Subcutaneous abdominal adipose tissue (tissue), 5 donors: ENCODE results near the gene MICU1.
"Not testable (repeated sequence)": the region's sequence is repeated elsewhere in the genome, so short reads cannot be mapped to it uniquely, and the experiment has no call there.

Source experiments
- H3K27ac ChIP-seq: one replicate; pipeline ENCODE4 v1.7.0; 2013; ENCODE audit warnings: low read depth, mild to moderate bottlenecking, inconsistent platforms, low read length, moderate library complexity
- H3K27me3 ChIP-seq, 5 donors: one replicate each; pipeline ENCODE4 v1.7.0; 2013; ENCODE audit warnings: low read length in 5 of 5, inconsistent platforms in 1 of 5; ENCODE audit not compliant: control insufficient read depth in 5 of 5, insufficient read depth in 4 of 5
- H3K36me3 ChIP-seq, 5 donors: one replicate each; pipeline ENCODE4 v1.7.0; 2013; ENCODE audit warnings: low read length in 5 of 5; ENCODE audit not compliant: control insufficient read depth in 5 of 5, insufficient read depth in 5 of 5
- H3K4me1 ChIP-seq, 5 donors: one replicate each; pipeline ENCODE4 v1.7.0; 2013; ENCODE audit warnings: low read length in 5 of 5, mild to moderate bottlenecking in 3 of 5, moderate library complexity in 1 of 5; ENCODE audit not compliant: control insufficient read depth in 5 of 5, insufficient read depth in 5 of 5
- H3K4me3 ChIP-seq, 5 donors: one replicate each; pipeline ENCODE4 v1.7.0; 2013; ENCODE audit warnings: low read length in 5 of 5, low read depth in 1 of 5
- H3K9ac ChIP-seq, 5 donors: one replicate each; pipeline ENCODE4 v1.7.0; 2013; ENCODE audit warnings: low read length in 5 of 5, mild to moderate bottlenecking in 4 of 5, moderate library complexity in 3 of 5
- H3K9me3 ChIP-seq, 5 donors: one replicate each; pipeline ENCODE4 v1.7.0; 2013; ENCODE audit warnings: low read length in 5 of 5; ENCODE audit not compliant: control insufficient read depth in 5 of 5
- donor health status: healthy.
- donor health status: healthy.
- donor health status: healthy.
- donor health status: healthy.
- donor health status: healthy.

The MICU1 gene

GRCh38 chr10:72625608-72626443, at the start of gene MICU1:
Gene MICU1 (minus strand): TSS chr10:72626079. CDS start chr10:72566793, 59,286 bp downstream.
- peak within 1 kb of the TSS; percentile 94 for H3K27ac ChIP-seq
- no peaks in the 10 kb centered on the region for H3K36me3 ChIP-seq
- no peaks in the 10 kb centered on the region for H3K9me3 ChIP-seq
- peak within 1 kb of the TSS; percentile 80 to 99 (median 95) for H3K9ac ChIP-seq
- H3K27me3 ChIP-seq, result no peaks in the 10 kb centered on the region
- peak within 1 kb of the TSS; percentile 93 to 100 (median 97) for H3K4me3 ChIP-seq
- H3K4me1 ChIP-seq, result peaks cover 0 to 17% (median 15%) of the 10 kb centered on the region in 5 donors

- H3K9ac ChIP-seq, H3K4me1 ChIP-seq, H3K36me3 ChIP-seq, H3K9me3 ChIP-seq, H3K4me3 ChIP-seq, H3K27ac ChIP-seq, H3K27me3 ChIP-seq: not testable (repeated sequence)
Measured at GRCh38 chr10:72674174-72674573, 48.3 kb upstream of the MICU1 start.

- no peak overlapping the region for H3K4me3 ChIP-seq
- no peaks in the 10 kb centered on the region for H3K36me3 ChIP-seq
- H3K27ac ChIP-seq, result no peak overlapping the region
- peaks cover 0 to 3% (median 0%) of the 10 kb centered on the region in 5 donors for H3K4me1 ChIP-seq
- no peak overlapping the region for H3K9ac ChIP-seq
- H3K9me3 ChIP-seq, result no peaks in the 10 kb centered on the region
- no peaks in the 10 kb centered on the region for H3K27me3 ChIP-seq
Measured at GRCh38 chr10:72673280-72673679, 47.4 kb upstream of the MICU1 start.

- H3K9me3 ChIP-seq, result no peaks in the 10 kb centered on the region
- H3K36me3 ChIP-seq, result no peaks in the 10 kb centered on the region
- no peak overlapping the region for H3K27ac ChIP-seq
- no peaks in the 10 kb centered on the region for H3K4me1 ChIP-seq
- no peaks in the 10 kb centered on the region for H3K27me3 ChIP-seq
- H3K4me3 ChIP-seq, result no peak overlapping the region
- H3K9ac ChIP-seq, result no peak overlapping the region
Measured at GRCh38 chr10:72667207-72667864, 41.5 kb upstream of the MICU1 start.

- Histone ChIP-seq H3K9ac (no peak overlapping the region), H3K36me3 (no peaks in the 10 kb centered on the region), H3K27ac (no peak overlapping the region), H3K4me3 (no peak overlapping the region), H3K9me3 (no peaks in the 10 kb centered on the region), H3K4me1 (no peaks in the 10 kb centered on the region), H3K27me3 (no peaks in the 10 kb centered on the region)
Measured at GRCh38 chr10:72665925-72666324, 40.0 kb upstream of the MICU1 start.

GRCh38 chr10:72663971-72664370, 38.1 kb upstream of the MICU1 start:
- Histone ChIP-seq H3K27ac (no peak overlapping the region), H3K9me3 (no peaks in the 10 kb centered on the region), H3K4me3 (no peak overlapping the region), H3K36me3 (no peaks in the 10 kb centered on the region), H3K27me3 (no peaks in the 10 kb centered on the region), H3K4me1 (no peaks in the 10 kb centered on the region), H3K9ac (no peak overlapping the region)

- no peak overlapping the region for H3K4me3 ChIP-seq
- H3K27me3 ChIP-seq, result no peaks in the 10 kb centered on the region
- no peaks in the 10 kb centered on the region for H3K4me1 ChIP-seq
- no peak overlapping the region for H3K27ac ChIP-seq
- H3K9ac ChIP-seq, result no peak overlapping the region
- H3K36me3 ChIP-seq, result no peaks in the 10 kb centered on the region
- no peaks in the 10 kb centered on the region for H3K9me3 ChIP-seq
Measured at GRCh38 chr10:72661431-72661830, 35.6 kb upstream of the MICU1 start.

GRCh38 chr10:72660220-72660619, 34.3 kb upstream of the MICU1 start:
- Histone ChIP-seq H3K27me3 (no peaks in the 10 kb centered on the region), H3K4me1 (no peaks in the 10 kb centered on the region)

GRCh38 chr10:72659694-72660093, 33.8 kb upstream of the MICU1 start:
- Histone ChIP-seq H3K36me3 (no peaks in the 10 kb centered on the region), H3K9me3 (no peaks in the 10 kb centered on the region), H3K9ac (no peak overlapping the region), H3K4me3 (no peak overlapping the region), H3K27me3 (no peaks in the 10 kb centered on the region), H3K4me1 (no peaks in the 10 kb centered on the region), H3K27ac (no peak overlapping the region)

More at GRCh38 chr10:72660220-72660619, 34.3 kb upstream of the MICU1 start:
- Histone ChIP-seq H3K9ac (no peak overlapping the region), H3K36me3 (no peaks in the 10 kb centered on the region), H3K27ac (no peak overlapping the region), H3K9me3 (no peaks in the 10 kb centered on the region), H3K4me3 (no peak overlapping the region)

GRCh38 chr10:72658696-72659400, 33.0 kb upstream of the MICU1 start:
- no peak overlapping the region for H3K27ac ChIP-seq
- H3K9me3 ChIP-seq, result no peaks in the 10 kb centered on the region
- no peaks in the 10 kb centered on the region for H3K27me3 ChIP-seq
- no peak overlapping the region for H3K9ac ChIP-seq
- H3K4me3 ChIP-seq, result no peak overlapping the region
- no peaks in the 10 kb centered on the region for H3K4me1 ChIP-seq
- H3K36me3 ChIP-seq, result no peaks in the 10 kb centered on the region
